Mucosa of descending colon (tissue), 3 donors: ENCODE data around the gene CNOT4. TPM values are rescaled to one million over a fixed set of nuclear protein-coding genes. Genes with fewer than 3 reads are reported as not detected.

Source experiments
- ATAC-seq: fragments of 200-7000 bp; cut with Tn5 transposase; one replicate; pipeline ENCODE4 v1.9.1; 2020; ENCODE audit warnings: mild to moderate bottlenecking, moderate library complexity
- DNase-seq, 3 donors: peaks; one replicate each; pipeline ENCODE4 v3.0.0-alpha.2; 2020
- H3K36me3 ChIP-seq: fragments of 200-600 bp; one replicate; pipeline ENCODE4 v1.8.0; 2021; ENCODE audit warnings: low read depth, mild to moderate bottlenecking
- H3K4me1 ChIP-seq: fragments of 200-600 bp; one replicate; pipeline ENCODE4 v1.8.0; 2021; ENCODE audit warnings: low read depth, mild to moderate bottlenecking
- H3K4me3 ChIP-seq: fragments of 200-600 bp; one replicate; pipeline ENCODE4 v1.8.0; 2021; ENCODE audit warnings: mild to moderate bottlenecking
- H3K9me3 ChIP-seq: fragments of 200-600 bp; one replicate; pipeline ENCODE4 v1.8.0; 2021; ENCODE audit warnings: mild to moderate bottlenecking
- CTCF ChIP-seq: fragments of 200-600 bp; IDR thresholded peaks from one replicate; pipeline ENCODE4 v1.8.0; 2022; ENCODE audit warnings: antibody characterized with exemption, mild to moderate bottlenecking
- intact Hi-C, 2 donors: fragments of 100-400 bp; cut with DNase I in 1 of 2; cut with micrococcal nuclease in 1 of 2; formaldehyde crosslinking; loops; one replicate each; pipeline versions ENCODE4 v1.11.0 to v1.11.1; 2022; cut with DNase I, micrococcal nuclease
- total RNA-seq, 3 donors: library from RNA; stranded (reverse); fragmentation: NEBNext Ultra II Directional in 2 of 3; extraction: Animal tissue kit (Norgen Biotek cat#: 25700) in 2 of 3; gene quantifications; one replicate each; pipeline versions ENCODE4 v1.2.1 to v1.2.4, GENCODE V29; 2021 to 2023
- donor health status: DM: no; HTN: no; CAD: no; lungs with moderate emphysema.
- donor health status: DM: no; HTN: no; CAD: no.
- donor health status: DM: no; HTN: yes; CAD: no.

Gene CNOT4
- total RNA-seq, 3 donors from 2014 or later: 18.3 to 37.2 (median 22.1) TPM

DNA sequence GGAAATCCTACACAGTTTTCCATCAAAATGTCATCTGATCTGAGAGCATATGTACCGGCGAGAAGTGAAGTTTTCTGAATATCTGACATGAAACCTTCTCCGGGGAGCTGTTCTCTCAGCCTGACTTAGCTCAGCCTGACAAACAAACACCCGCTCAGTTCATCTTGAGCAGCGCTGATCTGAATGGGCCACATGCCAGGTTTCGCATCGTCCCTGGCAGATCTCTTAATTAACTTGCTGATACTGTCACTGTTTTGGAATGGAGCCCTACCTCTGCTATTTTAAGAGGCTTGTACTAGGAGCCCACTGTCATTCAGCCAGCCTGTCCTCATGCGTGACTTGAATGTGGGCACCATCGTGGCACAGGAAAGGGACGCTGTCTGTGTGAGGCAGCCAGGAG, 167.0 kb downstream of the CNOT4 start:
- ATAC-seq (no peak), DNase-seq (no peak)
- intact Hi-C loops: no loop called here
- no peak for TF ChIP-seq CTCF
- no peaks in the 10 kb centered on the region for H3K36me3 ChIP-seq
- H3K9me3 ChIP-seq: no peaks in the 10 kb centered on the region
- no peak overlapping the region for H3K4me3 ChIP-seq
- H3K4me1 ChIP-seq: no peaks in the 10 kb centered on the region

- DNase-seq (peak; percentile 61 to 76 (median 70)), ATAC-seq (peak; percentile 99)
- intact Hi-C loops: no loop called here
- H3K9me3 ChIP-seq: no peaks in the 10 kb centered on the region
- no peak overlapping the region for H3K4me3 ChIP-seq
- H3K4me1 ChIP-seq: no peaks in the 10 kb centered on the region
- no peak for TF ChIP-seq CTCF
- H3K36me3 ChIP-seq: no peaks in the 10 kb centered on the region
Observed at GRCh38 chr7:135341049-135341448, 168.9 kb downstream of the CNOT4 start.

- Histone ChIP-seq H3K9me3 (no peaks in the 10 kb centered on the region), H3K36me3 (no peaks in the 10 kb centered on the region), H3K4me3 (no peak overlapping the region), H3K4me1 (no peaks in the 10 kb centered on the region)
- ATAC-seq (no peak), DNase-seq (no peak)
- intact Hi-C loops: no loop called here
- no peak for TF ChIP-seq CTCF
Observed at GRCh38 chr7:135337977-135338550, 171.8 kb downstream of the CNOT4 start.

GRCh38 chr7:135337506-135337905, 172.4 kb downstream of the CNOT4 start:
- Histone ChIP-seq H3K9me3 (no peaks in the 10 kb centered on the region), H3K4me3 (no peak overlapping the region), H3K4me1 (no peaks in the 10 kb centered on the region), H3K36me3 (no peaks in the 10 kb centered on the region)
- TF ChIP-seq CTCF: no peak
- ATAC-seq (no peak), DNase-seq (no peak)
- intact Hi-C loops: no loop called here

DNA sequence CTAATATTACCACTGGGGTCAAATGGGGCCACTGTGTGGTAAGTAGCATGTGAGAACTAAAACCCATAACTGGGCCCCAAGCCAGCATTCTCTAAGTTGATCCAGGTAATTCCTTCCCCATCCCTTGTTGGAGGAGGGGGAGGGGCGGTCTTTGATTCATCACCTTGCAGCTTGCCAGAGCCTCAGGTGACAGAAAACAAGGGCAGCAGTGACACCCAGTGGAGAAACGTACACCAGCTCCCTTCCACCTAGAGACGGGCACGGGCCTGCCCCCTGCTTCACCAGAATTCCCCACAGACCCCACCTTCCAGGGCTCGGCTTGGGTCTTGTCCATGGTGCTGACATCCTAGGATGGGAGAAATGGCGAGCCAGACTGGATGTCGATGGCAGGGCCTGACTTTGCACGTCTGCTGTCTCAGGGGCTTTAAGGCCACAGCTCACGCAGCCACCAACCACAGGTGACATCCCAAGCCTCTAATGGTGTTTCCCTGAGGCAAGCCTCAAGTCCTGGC, 174.2 kb downstream of the CNOT4 start:
- peak in 2 of 3 donors; percentile 69 to 89 for DNase-seq
- Histone ChIP-seq H3K4me3 (no peak overlapping the region), H3K9me3 (no peaks in the 10 kb centered on the region), H3K4me1 (no peaks in the 10 kb centered on the region), H3K36me3 (no peaks in the 10 kb centered on the region)
- ATAC-seq: peak; percentile 90
- TF ChIP-seq CTCF: peak; percentile 9
- intact Hi-C loops: no loop called here
